MM.1S (cell line): ENCODE data around the gene GREB1.

Source experiments
- DNase-seq: peaks from one replicate; pipeline ENCODE4 v3.0.0-alpha.2; 2015
- H2AFZ ChIP-seq: fragments of 300-600 bp; sonication (generic); 2 replicates; pipeline ENCODE4 v1.6.0; 2016; ENCODE audit warnings: antibody characterized with exemption, low read length
- H3F3A ChIP-seq: fragments of 300-600 bp; sonication (generic); 2 replicates; pipeline ENCODE4 v1.6.1; 2016; ENCODE audit warnings: mild to moderate bottlenecking, antibody characterized with exemption, low read length, moderate library complexity, mixed read lengths; ENCODE audit not compliant: insufficient read depth
- H3K27ac ChIP-seq: fragments of 300-600 bp; sonication (generic); 2 replicates; pipeline ENCODE4 v1.5.1; 2016; ENCODE audit warnings: mild to moderate bottlenecking, low read length
- H3K27me3 ChIP-seq: fragments of 300-600 bp; sonication (generic); replicated peaks from 2 replicates; pipeline ENCODE4 v1.6.0; 2016; ENCODE audit warnings: low read length; ENCODE audit not compliant: insufficient read depth
- H3K36me3 ChIP-seq: fragments of 300-600 bp; sonication (generic); replicated peaks from 2 replicates; pipeline ENCODE4 v1.6.1; 2016; ENCODE audit warnings: mild to moderate bottlenecking, low read length, mixed read lengths; ENCODE audit not compliant: insufficient read depth
- H3K4me1 ChIP-seq: fragments of 300-600 bp; sonication (generic); 2 replicates; pipeline ENCODE4 v1.6.1; 2016; ENCODE audit warnings: low read length, mixed read lengths
- H3K4me2 ChIP-seq: fragments of 300-600 bp; sonication (generic); 2 replicates; pipeline ENCODE4 v1.6.0; 2016; ENCODE audit warnings: low read depth, low read length
- H3K4me3 ChIP-seq: fragments of 300-600 bp; sonication (generic); 2 replicates; pipeline ENCODE4 v1.5.1; 2016; ENCODE audit warnings: low read length, mixed read lengths
- H3K79me2 ChIP-seq: fragments of 300-600 bp; sonication (generic); 2 replicates; pipeline ENCODE4 v1.6.1; 2016; ENCODE audit warnings: mixed run types, low read length, mixed read lengths
- H3K9ac ChIP-seq: fragments of 300-600 bp; sonication (generic); 2 replicates; pipeline ENCODE4 v1.6.1; 2016; ENCODE audit warnings: low read length, mixed read lengths
- H3K9me2 ChIP-seq: fragments of 300-600 bp; sonication (generic); replicated peaks from 2 replicates; pipeline ENCODE4 v1.6.1; 2016; ENCODE audit warnings: mild to moderate bottlenecking, low read length, mixed read lengths; ENCODE audit not compliant: insufficient read depth
- H3K9me3 ChIP-seq: fragments of 300-600 bp; sonication (generic); replicated peaks from 2 replicates; pipeline ENCODE4 v1.6.1; 2016; ENCODE audit warnings: mild to moderate bottlenecking, low read length, mixed read lengths; ENCODE audit not compliant: insufficient read depth
- H4K20me1 ChIP-seq: fragments of 300-600 bp; sonication (generic); 2 replicates; pipeline ENCODE4 v1.6.1; 2016; ENCODE audit warnings: mild to moderate bottlenecking, low read length, moderate library complexity, mixed read lengths; ENCODE audit not compliant: insufficient read depth
- CTCF ChIP-seq: fragments of 300-600 bp; sonication (generic); IDR thresholded peaks from 2 replicates; pipeline ENCODE4 v1.5.1; 2016; ENCODE audit warnings: antibody characterized with exemption, low read length, mixed read lengths
- EZH2 ChIP-seq: fragments of 300-600 bp; sonication (generic); optimal IDR thresholded peaks from 2 replicates; pipeline ENCODE3; 2017; ENCODE audit warnings: low read depth, mild to moderate bottlenecking, antibody characterized with exemption, low read length, mixed read lengths
- EZH2phosphoT487 ChIP-seq: fragments of 300-600 bp; sonication (generic); IDR thresholded peaks from 2 replicates; pipeline ENCODE4 v1.6.1; 2018; ENCODE audit warnings: antibody characterized with exemption, low read length

The GREB1 gene

DNA sequence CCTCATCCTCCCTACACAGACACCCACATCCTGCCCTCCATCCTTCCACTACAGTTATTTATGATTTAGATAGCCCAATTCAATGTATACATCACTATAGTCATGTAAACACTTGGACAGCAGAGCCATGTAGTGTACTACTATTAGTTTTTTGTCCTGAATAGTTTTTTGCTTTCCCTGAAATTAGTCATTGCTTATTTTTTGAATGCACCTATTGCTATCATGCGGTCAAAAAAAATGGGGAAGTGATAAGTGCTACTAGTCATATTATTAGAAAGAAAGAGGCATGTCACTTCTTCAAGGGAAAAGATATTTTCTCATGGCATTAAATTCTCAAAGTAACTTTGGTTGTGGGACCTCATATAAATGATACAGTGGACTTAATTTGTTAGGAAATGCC, 6.8 kb upstream of the GREB1 start:
- Histone ChIP-seq H3K4me3 (no peak overlapping the region), H2AFZ (no peak overlapping the region), H3K9me3 (no peaks in the 10 kb centered on the region), H3F3A (no peaks in the 10 kb centered on the region), H3K27me3 (no peaks in the 10 kb centered on the region), H3K9ac (no peak overlapping the region), H3K9me2 (no peaks in the 10 kb centered on the region), H3K79me2 (no peaks in the 10 kb centered on the region), H3K36me3 (no peaks in the 10 kb centered on the region), H3K4me2 (no peak overlapping the region), H3K27ac (no peak overlapping the region), H3K4me1 (no peaks in the 10 kb centered on the region), H4K20me1 (no peaks in the 10 kb centered on the region)
- TF ChIP-seq EZH2 (no peak), CTCF (no peak)
- no peak for DNase-seq

DNA sequence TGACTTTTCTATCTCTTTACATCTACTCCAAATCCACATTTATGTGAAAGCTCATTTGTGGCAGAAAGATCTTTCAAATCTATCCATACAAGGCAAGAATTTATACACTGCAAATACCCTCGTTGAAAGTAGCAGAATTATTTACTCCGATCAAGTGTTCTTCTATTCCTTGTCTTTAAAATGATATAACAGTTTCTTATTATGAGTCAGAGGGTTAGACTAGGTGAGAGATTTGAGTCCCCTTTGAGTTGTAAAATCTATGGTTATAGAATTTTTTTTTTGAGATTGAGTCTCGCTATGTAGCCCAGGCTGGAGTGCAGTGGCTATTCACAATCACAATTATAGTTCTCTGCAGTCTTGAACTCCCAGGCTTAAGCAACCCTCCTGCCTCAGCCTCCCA, 5.6 kb upstream of the GREB1 start:
- Histone ChIP-seq H3K9me3 (no peaks in the 10 kb centered on the region), H3K4me1 (no peaks in the 10 kb centered on the region), H3K27me3 (no peaks in the 10 kb centered on the region), H3K27ac (no peak overlapping the region), H4K20me1 (no peaks in the 10 kb centered on the region), H3K4me2 (no peak overlapping the region), H3K79me2 (no peaks in the 10 kb centered on the region), H2AFZ (no peak overlapping the region), H3K4me3 (no peak overlapping the region), H3K36me3 (no peaks in the 10 kb centered on the region), H3K9me2 (no peaks in the 10 kb centered on the region), H3F3A (no peaks in the 10 kb centered on the region), H3K9ac (no peak overlapping the region)
- no peak for DNase-seq
- no peak for TF ChIP-seq CTCF
- no peak for TF ChIP-seq EZH2phosphoT487
- TF ChIP-seq EZH2, result no peak

DNA sequence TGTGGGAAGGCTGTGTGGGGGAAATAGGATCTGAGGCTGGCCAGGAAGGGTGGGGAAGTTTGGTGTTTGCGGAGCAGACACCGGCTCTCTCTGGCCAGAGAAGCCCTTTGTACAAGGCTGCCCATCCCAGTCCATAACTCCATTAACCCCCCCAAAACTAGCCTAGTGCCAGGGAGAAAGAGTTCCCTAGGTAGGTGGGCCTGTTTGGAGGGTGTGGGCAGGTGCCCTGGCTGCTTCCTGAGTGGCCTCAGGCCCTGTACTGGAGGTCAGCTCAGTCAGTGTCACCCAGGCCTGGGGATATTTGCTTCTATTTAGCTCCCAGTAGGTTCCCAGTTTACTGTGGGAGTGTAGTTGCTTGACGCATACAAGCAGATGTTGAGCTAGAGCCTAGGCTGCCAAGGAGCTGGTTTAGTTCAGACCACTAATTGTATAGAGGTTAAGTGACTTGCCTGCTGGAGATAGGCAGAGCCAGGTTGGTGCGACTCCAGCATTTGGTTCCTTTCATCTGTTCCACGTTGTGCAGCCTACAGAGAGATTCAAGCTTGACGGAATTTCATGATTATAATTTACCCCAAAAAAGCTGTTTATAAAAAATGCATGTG, 2.9 kb upstream of the GREB1 start:
- H3K4me3 ChIP-seq, result no peak overlapping the region
- no peaks in the 10 kb centered on the region for H3F3A ChIP-seq
- DNase-seq, result no peak
- H3K9me3 ChIP-seq, result no peaks in the 10 kb centered on the region
- H2AFZ ChIP-seq, result no peak overlapping the region
- H3K4me1 ChIP-seq, result no peaks in the 10 kb centered on the region
- H3K79me2 ChIP-seq, result no peaks in the 10 kb centered on the region
- no peaks in the 10 kb centered on the region for H3K36me3 ChIP-seq
- no peak overlapping the region for H3K9ac ChIP-seq
- H3K9me2 ChIP-seq, result no peaks in the 10 kb centered on the region
- TF ChIP-seq CTCF (no peak), EZH2phosphoT487 (no peak), EZH2 (no peak)
- no peak overlapping the region for H3K4me2 ChIP-seq
- H4K20me1 ChIP-seq, result no peaks in the 10 kb centered on the region
- no peaks in the 10 kb centered on the region for H3K27me3 ChIP-seq
- no peak overlapping the region for H3K27ac ChIP-seq
